Urinary bladder (tissue), 4 donors: ENCODE results near the gene SLC25A22. TPM values are rescaled to one million over a fixed set of nuclear protein-coding genes. Genes with fewer than 3 reads are reported as not detected.
A peak's percentile ranks its signal among the peaks of the same experiment; 100 is the strongest.

Source experiments
- DNase-seq: peaks from one replicate; pipeline ENCODE4 v3.0.0-alpha.2; 2015; ENCODE audit errors: extremely low spot score
- H3K27ac ChIP-seq: one replicate; pipeline ENCODE4 v1.5.1; 2013; ENCODE audit warnings: low read depth, mild to moderate bottlenecking, moderate library complexity
- H3K36me3 ChIP-seq: one replicate; pipeline ENCODE4 v1.6.1; 2013; ENCODE audit warnings: mild to moderate bottlenecking, moderate library complexity; ENCODE audit not compliant: insufficient read depth
- H3K4me1 ChIP-seq: one replicate; pipeline ENCODE4 v1.6.1; 2013; ENCODE audit warnings: mild to moderate bottlenecking, moderate library complexity; ENCODE audit not compliant: insufficient read depth
- H3K4me3 ChIP-seq: one replicate; pipeline ENCODE4 v1.5.1; 2013; ENCODE audit warnings: low read depth, low read length
- whole genome bisulfite sequencing: extraction: QIAGEN DNeasy Blood & Tissue Kit; methylation state at CpG from one replicate; pipeline ENCODE4 v1.1.7; 2013; 5-methylcytosine and 5-hydroxymethylcytosine counted together
- polyA plus RNA-seq: library from polyadenylated mRNA; stranded (reverse); fragments of 200-250 nt; gene quantifications from one replicate; pipeline ENCODE4 v1.2.3, GENCODE V29; 2013
- total RNA-seq: library from RNA; depleted of rRNA; stranded (reverse); fragments of >200 nt; gene quantifications from one replicate; pipeline ENCODE4 v1.2.3, GENCODE V29; 2014
- donor health status: healthy with polysubstance abuse.
- donor health status: healthy.

Gene SLC25A22
- total and polyA plus RNA-seq, 2 donors = 7.5 to 17.1 TPM

DNA sequence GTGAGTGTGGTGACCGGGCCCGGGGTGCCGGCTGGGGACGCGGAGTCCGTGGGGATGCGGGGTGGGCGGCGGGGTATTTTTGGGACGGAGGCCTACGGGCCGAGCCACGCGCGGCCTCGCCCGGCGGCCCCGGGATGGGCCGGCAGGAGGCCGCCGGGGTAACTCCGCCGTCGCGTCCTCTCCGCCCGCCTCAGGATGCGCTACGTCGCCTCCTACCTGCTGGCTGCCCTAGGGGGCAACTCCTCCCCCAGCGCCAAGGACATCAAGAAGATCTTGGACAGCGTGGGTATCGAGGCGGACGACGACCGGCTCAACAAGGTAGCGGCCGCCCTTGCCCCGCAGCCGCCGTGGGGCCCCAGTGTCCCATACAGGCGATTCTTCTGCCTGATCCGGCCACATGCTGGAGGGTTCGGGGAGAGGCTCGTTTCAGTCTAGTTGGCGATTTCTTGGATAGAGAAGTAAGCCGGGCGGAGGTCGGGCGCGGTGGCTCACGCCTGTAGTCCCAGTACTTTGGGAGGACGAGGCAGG, 12.0 kb upstream of the SLC25A22 start:
- under 1% methylated on average over 55 of the region's 55 CpGs for WGBS
- Histone ChIP-seq H3K36me3 (no peaks in the 10 kb centered on the region), H3K4me1 (peaks cover 3% of the 10 kb centered on the region), H3K4me3 (peak overlapping the region; percentile 86), H3K27ac (peak overlapping the region; percentile 54)
- no peak for DNase-seq

DNA sequence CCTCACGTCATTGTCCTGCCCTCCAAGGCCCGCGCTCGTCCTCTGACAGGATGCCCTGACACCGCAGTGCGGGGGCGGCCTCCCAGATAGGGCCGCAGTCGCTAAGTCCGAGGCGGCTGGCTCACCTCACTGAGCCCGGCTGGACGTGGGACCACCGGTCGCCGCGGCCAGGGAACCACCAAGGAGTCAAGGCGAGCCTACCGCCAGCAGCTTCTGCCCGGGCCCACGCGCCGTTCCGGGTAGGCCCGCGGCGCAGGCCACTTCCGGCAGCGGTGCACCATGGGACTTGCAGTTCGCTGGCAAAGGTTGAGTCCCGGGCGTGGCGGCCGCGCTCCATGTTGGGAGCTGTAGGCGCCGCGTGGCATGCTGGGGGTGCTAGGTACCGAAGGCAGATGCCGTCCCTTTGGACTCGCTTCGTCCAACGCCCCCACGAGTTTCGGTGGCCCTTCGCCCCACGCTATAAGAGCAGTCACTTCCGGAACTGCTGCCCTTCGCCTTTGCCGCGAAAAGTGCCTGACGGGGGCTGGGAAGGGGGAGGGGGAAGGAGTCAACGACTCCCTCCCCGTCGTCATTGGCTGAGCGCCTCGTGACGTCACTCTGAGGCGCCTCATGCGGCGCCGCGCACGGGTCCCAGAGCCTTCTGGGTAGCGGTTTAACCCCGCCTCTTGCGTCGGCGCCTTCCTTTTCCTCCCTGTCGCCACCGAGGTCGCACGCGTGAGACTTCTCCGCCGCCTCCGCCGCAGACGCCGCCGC, 11.4 kb upstream of the SLC25A22 start, which contains the start of gene RPLP2:
Gene RPLP2 (plus strand): TSS at position 681 of the 753 bp plus-strand sequence. CDS start 268 bp downstream, outside the sequence.
- peaks cover 6% of the 10 kb centered on the region for H3K4me1 ChIP-seq
- under 1% methylated on average over 81 of the region's 81 CpGs for WGBS
- no peaks in the 10 kb centered on the region for H3K36me3 ChIP-seq
- DNase-seq = peak; percentile 93
- peak within 1 kb of the TSS; percentile 97 for H3K27ac ChIP-seq
- peak within 1 kb of the TSS; percentile 86 for H3K4me3 ChIP-seq

DNA sequence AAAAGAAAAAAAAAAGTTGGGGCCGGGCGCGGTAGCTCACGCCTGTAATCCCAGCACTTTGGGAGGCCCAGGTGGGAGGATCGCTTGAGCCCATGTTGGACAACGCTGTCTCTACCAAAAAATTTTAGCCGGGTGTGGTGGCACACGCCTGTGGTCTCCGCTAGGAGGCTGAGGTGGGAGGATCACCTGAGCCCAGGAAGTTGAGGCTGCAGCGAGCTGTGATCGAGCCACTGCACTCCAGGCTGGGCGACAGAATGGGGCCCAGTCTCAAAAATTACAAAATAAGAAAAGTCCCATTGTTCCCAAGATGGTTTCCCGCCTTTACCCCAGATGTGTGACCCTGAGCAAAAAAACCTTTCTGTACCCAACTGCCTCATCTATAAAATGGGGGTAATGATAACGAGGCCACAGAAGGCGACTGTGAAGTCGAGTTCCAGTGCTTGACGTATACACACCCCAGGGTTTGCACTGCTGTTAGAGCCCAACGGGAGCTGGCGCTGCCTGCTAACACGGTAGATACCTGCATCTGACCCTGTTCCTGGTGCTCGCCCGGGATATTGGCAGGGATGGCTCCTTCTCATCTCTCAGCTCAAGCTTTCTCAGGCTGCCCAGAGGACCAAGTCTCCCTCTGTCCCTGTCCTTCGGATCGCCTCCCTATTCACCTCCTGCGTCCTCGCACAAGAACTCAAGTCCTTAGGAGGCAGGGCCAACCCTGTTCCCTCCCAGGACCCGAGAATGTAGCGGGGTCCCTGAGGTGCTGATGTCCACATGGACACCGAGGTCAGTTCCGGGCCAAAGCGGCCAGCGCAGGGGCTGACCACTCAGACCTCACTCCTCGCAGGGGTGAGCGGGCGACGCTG, 10.6 kb upstream of the SLC25A22 start:
- Histone ChIP-seq H3K4me3 (peak overlapping the region; percentile 86), H3K36me3 (no peaks in the 10 kb centered on the region), H3K4me1 (peaks cover 6% of the 10 kb centered on the region), H3K27ac (peak overlapping the region; percentile 97)
- no peak for DNase-seq
- 31% methylated on average over 36 of the region's 36 CpGs for WGBS

DNA sequence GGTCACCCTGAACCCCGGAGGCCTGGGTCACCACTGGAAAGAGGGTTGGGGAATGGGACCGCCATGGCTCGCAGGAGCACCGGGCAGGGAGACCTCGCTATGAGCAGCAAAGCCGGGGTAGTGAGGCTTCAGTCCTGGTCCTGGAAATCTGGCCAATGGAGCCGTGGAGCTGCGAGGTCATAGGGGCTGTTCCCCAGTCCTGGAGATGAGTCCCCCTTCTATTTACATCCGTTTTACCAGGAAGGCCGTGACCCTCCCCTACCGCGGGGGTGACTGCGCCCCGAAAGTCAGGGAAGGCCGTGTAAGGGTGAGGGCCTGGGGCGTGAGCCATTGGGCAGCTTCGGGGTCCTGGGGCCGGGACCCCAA, 6.5 kb upstream of the SLC25A22 start:
- no peak for DNase-seq
- H3K4me1 ChIP-seq = peaks cover 6% of the 10 kb centered on the region
- no peaks in the 10 kb centered on the region for H3K36me3 ChIP-seq
- H3K27ac ChIP-seq = no peak overlapping the region
- WGBS = 5% methylated on average over 18 of the region's 18 CpGs
- peak overlapping the region; percentile 58 for H3K4me3 ChIP-seq

DNA sequence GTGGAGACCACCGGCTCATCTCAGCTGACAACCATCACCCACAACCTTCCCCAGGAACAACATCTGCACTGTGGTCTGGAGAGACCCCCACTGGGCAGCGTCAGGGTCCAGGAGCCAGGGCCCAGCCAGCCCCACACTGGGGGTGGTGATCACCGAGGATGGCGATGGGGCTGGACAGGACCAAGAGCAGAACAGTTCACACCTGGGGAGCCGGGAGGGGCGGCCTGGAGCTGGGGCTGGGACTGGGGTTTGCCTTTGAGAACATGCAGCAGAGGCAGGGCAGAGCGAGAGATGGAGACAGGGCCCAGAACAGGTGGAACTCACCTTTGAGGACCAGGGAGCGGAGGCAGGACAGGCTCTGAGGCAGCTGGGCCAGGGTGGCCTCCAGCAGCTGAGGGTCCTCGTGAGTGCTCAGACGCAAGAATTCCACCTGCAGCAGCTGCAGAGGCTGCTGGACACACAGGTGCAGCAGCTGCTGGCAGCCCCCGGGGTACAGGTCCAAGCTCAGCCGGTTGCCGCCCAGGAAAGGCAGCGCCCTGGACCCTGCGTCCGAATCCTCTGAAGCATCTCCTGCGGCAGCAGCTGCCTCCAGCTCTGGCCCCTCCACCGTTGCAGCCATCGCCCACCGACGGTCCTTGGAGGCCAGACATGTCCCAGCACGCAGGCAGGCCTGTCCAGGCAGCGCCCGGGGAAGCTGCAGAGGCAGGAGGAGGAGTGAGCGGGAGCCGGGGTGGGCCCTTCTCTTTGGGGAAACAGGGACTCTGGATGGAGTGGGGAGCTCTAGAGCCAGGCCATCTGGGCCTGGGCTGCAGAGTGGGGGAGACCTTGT, 5.9 kb upstream of the SLC25A22 start:
- no peak overlapping the region for H3K27ac ChIP-seq
- DNase-seq = no peak
- 46% methylated on average over 26 of the region's 26 CpGs for WGBS
- H3K4me3 ChIP-seq = no peak overlapping the region
- H3K4me1 ChIP-seq = peaks cover 6% of the 10 kb centered on the region
- no peaks in the 10 kb centered on the region for H3K36me3 ChIP-seq

DNA sequence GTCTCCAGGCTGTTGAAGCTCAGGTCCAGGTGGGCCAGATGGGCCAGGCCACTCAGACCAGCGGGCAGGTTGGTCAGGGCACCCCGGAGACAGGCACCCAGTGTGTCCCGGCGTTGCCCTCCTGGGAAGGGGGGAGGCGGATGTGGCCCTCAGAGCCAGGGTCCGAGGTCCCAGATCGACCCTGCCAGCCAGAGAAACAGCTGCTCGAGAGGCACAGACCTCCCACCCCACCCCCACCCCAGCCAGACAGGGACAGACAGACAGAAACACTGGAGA, 5.3 kb upstream of the SLC25A22 start:
- 84% methylated on average over 8 of the region's 8 CpGs for WGBS
- no peaks in the 10 kb centered on the region for H3K36me3 ChIP-seq
- H3K4me3 ChIP-seq = no peak overlapping the region
- no peak overlapping the region for H3K27ac ChIP-seq
- no peak for DNase-seq
- H3K4me1 ChIP-seq = peaks cover 4% of the 10 kb centered on the region

DNA sequence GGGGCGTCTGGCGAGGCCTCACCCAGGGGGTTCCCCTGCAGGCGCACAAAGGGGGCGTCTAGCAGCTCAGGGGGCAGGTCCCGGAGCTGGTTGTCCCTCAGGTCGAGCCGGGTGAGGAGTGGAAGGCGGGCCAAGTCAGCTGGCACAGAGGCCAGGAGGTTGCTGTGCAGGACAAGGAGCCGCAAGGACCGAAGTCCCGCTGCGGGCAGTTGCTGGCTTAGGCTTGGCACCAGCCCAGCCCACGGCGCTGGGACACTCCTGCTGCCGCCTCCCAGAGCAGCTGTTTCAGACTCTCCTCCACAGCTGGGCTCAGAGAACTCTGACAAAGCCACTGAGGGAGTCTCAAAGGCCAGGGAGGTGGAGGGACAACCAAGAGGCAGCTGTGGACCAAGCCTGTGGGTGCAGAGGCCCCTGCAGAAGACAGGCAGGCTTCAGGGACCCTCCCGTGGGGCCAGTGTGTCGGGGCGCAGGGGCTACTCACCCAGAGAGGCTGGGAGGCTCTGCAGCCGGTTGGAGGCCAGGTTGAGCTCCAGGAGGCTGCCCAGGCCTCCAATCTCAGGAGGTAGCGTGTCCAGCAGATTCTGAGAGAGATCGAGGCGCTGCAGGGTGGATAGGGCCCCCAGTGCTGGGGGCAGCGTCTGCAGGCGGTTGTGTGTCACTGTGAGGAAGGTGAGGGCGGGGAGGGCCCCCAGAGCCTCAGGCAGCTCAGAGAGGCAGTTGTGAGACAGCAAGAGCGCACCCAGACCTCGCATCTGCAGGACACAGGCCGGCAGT, 4.8 kb upstream of the SLC25A22 start:
- peaks cover 3% of the 10 kb centered on the region for H3K4me1 ChIP-seq
- WGBS = 91% methylated on average over 28 of the region's 28 CpGs
- DNase-seq = no peak
- no peak overlapping the region for H3K27ac ChIP-seq
- no peak overlapping the region for H3K4me3 ChIP-seq
- H3K36me3 ChIP-seq = no peaks in the 10 kb centered on the region

DNA sequence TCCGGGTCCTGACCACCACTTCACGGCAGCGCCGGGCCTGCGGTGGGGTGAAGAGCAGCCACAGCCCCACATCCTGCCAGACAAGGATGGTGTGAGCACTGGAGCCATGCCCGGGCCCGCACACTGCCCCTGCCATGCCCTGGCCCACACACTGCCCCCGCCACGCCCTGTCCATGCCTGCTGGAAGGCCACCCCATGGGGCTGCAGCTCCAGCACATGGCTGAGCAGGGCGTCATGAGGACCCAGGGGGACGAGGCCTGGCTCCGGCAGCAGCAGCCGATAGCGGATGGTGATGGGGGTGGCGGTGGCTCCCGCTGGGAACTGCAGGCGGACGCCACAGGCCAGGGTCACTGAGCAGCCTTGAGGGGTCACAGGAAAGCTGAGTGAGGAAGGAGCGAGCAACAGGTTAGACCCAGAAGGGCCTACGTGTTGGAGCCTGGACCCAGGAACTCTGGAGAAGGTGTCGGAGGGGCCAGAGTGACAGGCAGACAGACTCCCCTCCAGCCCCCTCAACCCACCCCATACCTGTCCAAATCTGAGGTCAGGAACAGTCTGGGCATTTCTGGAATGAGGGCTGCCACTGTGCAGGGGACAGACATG, 4.0 kb upstream of the SLC25A22 start:
- DNase-seq = no peak
- 96% methylated on average over 21 of the region's 21 CpGs for WGBS
- Histone ChIP-seq H3K27ac (no peak overlapping the region), H3K4me1 (peaks cover 3% of the 10 kb centered on the region), H3K36me3 (no peaks in the 10 kb centered on the region), H3K4me3 (no peak overlapping the region)

DNA sequence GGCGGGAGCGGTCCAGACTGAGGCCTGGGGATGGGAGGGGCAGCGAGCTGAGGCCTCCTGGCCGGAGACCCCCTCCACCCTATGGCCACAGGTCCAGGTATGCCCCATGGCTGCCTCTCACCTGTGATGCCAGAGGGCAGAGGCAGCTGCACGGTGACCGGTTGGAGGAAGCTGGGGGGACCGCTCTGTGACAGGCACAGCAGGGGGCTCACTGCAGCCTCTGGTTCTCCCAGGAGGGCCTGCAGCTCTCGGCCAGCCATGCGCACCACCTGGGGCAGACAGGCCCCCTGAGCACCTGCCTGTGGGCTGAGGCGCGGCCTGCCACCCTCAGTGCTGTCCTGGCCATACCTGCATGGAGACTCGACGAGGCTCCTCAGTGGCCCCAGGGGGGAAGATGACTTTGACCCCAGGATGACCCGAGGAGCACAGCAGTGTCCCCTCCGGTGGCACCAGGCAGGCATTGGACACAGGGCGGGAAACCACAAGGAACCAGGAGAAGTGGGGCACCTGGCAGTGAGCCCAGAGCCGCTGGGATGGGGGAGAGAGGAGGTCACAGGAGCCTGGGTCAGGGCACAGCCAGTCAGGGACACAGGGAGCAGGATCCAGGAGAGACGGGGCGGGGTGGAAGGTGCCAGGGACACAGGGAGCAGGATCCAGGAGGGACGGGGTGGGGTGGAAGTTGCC, 3.2 kb upstream of the SLC25A22 start:
- Histone ChIP-seq H3K4me3 (no peak overlapping the region), H3K27ac (no peak overlapping the region), H3K36me3 (no peaks in the 10 kb centered on the region), H3K4me1 (peaks cover 3% of the 10 kb centered on the region)
- DNase-seq = no peak
- WGBS = 91% methylated on average over 20 of the region's 20 CpGs

DNA sequence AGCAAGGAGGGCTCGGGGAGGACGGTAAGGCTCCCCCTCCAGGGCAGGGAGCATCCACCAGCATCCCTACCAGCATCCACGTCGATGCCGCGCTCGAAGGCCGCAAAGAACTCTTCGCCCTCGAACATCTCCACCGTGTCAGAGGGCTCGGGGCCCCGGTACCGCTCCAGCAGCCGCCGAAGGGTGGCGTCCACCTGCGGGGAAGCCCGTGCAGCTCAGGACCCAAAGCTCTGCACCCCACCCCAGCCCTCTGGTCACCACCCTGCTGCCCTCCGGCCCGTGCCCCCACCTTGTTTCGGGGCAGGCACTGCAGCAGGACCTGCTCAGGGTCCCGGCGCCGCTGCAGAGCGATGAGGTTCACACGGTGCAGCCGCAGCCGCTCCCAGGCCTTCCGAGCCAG, 2.4 kb upstream of the SLC25A22 start:
- Histone ChIP-seq H3K36me3 (no peaks in the 10 kb centered on the region), H3K4me3 (no peak overlapping the region), H3K27ac (no peak overlapping the region), H3K4me1 (peaks cover 3% of the 10 kb centered on the region)
- 92% methylated on average over 30 of the region's 30 CpGs for WGBS
- DNase-seq = no peak

DNA sequence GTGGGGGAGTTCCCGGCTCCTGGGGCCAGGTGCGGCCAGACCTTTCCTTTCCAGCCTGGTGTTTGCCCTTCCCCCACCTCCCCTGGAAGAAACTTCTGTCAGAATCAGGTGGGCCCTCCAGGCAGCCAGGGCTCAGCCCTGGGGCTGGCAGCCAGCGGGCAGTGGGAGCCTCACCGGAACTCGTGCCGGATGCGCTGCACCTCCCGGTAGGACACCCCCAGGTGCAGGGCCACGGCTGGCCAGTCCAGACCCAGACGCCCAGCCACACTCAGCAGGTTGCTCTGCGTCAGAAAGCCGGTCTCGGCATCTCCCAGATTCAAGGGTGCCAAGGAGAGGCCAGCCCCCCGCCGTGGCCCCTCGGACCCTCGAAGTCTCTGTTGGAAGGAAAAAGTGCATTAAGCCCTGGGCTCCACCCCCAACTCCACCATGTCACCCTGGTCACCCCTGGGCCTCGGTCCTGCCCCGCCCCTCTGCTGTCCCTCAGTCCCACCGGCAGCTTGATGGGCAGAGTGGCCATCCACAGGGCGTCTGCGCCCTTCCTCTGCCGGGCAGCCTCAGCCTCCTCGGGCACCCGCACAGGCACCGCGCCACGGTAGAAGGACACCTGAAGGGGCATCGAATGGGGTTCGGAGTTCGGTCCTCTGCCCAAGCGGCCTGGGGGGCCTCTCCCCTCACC, 1.7 kb upstream of the SLC25A22 start:
- Histone ChIP-seq H3K36me3 (no peaks in the 10 kb centered on the region), H3K4me1 (peaks cover 3% of the 10 kb centered on the region), H3K4me3 (no peak overlapping the region), H3K27ac (no peak overlapping the region)
- DNase-seq = no peak
- 92% methylated on average over 32 of the region's 32 CpGs for WGBS
